ENCODE measurements around the gene SUSD6.
"Not testable (repeated sequence)": the region's sequence is repeated elsewhere in the genome, so short reads cannot be mapped to it uniquely, and the experiment has no call there.

SUSD6 gene

DNA sequence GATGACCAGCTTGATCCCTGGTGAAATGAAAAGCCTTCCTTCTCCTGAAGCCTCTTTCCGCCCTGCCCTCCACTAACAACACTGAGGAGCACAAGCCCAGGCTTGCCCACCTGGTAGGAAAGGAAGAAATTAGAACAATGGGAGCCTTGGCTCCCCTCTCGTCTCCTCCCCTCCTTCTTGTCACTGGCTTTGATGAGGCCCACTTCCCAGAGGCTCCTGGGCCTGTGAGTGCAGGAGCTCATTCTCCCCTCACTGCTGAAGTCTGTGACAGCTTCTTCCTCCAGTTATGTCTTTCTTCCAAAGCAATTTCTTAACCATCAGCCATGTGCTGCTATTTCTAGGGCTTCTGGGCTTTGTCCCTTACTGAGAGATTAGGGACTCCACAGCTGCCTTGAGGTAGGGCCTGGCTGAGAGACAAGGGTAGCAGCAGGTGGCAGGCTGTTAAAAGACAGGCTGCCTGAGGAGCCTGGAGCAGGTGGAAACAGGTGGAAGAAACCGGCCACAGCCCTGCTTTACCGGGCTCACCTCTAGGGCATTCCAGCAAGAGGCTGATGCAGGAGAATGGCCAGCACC is 101.9 kb downstream of the SUSD6 start:
- DNase-seq (ENCODE audit: low spot score) = no peak

- DNase-seq (ENCODE audit: low spot score) = no peak
Observed at GRCh38 chr14:69713993-69714679, 102.7 kb downstream of the SUSD6 start.

DNA sequence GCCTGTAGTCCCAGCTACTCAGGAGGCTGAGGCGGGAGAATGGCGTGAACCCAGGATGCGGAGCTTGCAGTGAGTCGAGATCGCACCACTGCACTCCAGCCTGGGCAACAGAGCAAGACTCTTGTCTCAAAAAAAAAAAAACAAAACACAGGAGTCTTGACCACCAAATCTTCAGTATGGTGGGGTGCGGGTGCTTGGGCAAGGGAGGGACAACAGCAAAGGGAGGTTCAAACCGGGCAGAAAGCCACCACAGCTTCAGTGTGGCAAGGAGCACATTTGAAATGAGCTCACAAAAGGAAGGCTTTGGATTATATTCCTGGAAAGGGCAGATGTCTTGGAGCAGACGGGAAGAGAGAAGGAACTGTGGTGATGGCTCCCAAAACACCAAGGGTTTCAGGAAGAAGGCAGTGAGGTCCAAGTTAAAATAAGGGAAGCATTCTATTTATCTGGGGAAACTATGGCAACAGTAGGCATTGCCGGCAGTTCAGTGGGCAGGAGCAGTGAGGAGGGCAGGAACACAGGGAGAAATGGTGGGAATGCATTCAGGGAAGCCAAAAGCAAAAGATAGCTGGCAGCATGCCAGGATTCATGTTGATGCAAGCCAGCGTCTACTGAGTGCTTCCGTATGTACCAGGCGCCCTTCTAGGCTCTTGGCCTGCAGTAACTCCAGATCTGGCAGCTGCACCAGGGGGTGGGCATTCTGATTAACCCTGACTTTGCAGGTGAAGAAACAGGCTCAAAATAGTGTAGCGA is 104.5 kb downstream of the SUSD6 start:
- no peak for DNase-seq (ENCODE audit: low spot score)

DNA sequence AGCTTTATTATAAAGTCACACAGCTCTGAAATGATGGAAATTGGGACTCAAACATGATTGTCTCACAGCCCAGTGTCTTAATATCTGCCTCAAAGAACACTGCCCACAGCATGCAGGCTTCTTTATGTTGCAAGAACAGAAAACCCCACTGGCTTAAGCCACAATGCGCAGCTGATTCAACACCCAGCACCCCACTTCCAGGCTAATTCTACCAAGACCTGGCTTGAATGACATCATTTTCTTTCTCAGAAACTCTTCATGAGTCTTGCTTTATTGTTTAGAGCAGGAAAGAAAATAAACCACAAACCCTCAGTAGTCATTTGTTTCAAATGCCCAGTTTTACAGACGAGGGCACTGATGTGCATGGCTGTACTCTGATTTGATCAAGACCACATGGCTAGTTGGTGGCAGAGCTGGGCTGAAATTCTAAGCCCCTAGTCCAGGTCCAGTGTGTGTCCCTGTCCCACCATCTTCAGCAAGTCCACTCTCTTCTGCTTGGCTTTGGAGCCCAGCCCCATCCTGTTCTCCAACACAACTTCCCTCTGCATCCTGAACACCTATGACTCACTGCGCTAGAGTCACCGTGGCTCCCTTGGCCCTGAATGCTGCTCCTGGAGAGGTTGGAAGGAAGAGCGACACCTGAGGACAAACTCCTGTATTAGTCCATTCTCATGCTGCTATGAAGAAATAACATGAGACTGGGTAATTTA is 105.2 kb downstream of the SUSD6 start:
- DNase-seq (ENCODE audit: low spot score) = no peak

DNA sequence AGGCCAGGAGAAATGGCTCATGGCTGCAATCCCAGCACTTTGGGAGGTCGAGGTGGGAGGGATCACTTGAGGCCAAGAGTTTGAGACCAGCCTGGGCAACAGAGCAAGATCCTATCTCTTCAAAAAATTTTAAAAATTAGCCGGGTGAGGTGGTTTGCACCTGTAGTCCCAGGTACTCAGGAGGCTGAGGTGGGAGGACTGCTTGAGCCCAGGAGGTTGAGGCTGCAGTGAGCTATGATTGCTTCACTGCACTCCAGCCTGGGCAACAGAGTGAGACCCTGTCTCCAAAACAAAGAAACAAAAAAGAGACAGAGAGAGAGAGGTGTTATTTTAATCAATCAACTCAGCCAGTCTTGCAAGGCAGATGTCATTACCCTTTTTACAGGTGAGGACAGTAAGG is 107.2 kb downstream of the SUSD6 start:
- not testable (repeated sequence) for DNase-seq (ENCODE audit: low spot score)

DNA sequence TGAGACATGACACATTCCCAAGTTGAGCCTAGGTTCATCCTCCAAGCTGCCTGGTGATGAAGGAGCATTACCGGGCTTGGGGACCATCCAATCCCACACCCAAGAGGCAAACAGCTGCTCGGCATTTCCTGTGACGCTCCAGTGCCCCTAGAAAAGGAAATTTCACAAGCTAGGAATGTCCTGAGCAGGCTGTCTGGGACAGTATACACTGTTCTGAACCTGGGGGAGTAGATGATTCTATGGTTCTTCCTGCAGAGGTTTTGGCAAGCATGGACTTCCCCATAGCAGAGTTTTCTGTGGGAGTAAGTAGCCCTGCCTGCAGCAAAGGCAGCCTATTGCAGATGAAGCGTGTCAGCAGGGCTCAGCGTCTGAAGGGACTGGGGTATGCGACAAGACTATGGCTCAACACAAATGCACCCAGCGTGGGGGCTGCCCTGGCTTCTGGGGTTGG is 108.1 kb downstream of the SUSD6 start:
- no peak for DNase-seq (ENCODE audit: low spot score)

DNA sequence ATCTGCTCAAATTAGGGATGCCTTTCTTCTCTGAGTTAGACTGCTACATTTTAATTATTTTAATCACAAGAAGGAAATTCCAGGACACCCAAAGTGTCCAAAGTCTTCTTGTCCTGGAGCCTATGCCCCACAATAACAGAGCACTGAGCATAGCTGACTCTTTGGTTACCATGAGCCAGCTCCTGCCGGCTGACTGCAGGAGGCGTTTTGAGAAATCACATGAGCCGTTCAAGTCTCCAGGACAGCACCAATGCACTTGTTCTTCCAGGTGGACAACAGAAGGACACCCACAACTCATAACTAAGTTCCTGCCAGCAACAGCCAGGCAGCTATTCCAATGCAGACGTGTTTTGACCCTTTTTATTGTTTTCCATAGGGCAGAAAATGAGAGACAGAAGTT is 109.5 kb downstream of the SUSD6 start:
- DNase-seq (ENCODE audit: low spot score) = no peak

- DNase-seq (ENCODE audit: low spot score) = peak; percentile 82
Observed at GRCh38 chr14:69726761-69727511, 115.5 kb downstream of the SUSD6 start.

DNA sequence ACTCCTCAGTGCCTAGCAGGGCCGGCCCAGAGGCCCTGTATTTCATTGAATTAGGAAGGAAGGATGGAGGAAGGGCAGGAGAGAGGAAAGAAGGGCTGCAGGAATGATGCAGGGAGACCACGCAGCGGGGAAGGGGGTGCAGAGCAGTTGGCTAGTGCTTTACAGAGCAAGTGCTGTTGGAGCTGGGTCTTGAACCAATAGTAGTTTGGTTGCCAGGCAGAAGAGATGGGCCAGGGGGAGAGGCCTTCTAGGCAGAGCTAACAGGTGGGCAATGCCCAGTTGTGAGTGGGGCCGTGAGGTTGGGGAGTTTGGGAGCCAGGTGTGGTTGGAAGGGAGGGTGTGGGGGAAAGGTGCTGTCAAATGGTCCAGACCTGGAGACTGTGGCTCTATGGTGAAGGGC is 116.5 kb downstream of the SUSD6 start:
- DNase-seq (ENCODE audit: low spot score) = no peak

DNA sequence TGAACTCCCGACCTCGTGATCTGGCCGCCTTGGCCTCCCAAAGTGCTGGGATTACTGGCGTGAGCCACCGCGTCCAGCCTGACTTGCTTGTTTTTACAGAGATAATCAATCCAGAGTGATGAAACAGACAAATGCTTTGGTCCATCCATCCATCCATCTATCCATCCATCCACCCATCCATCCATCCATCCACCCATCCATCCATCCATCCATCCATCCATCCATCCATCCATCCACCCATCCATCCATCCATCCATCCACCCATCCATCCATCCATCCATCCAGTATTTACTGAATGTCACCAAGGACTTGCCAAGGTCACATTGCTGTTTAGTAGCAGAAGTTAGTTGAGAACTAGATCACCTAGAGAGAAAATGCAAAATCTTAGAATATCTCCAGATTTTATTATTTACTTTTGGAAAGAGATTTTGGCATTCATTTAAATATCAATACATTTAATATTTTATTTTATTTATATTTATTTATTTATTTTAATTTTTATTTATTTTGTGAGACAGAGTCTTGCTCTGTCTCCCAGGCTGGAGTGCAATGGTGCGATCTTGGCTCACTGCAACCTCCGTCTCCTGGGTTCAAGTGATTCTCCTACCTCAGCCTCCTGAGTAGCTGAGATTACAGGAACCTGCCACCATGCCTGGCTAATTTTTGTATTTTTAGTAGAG is 120.7 kb downstream of the SUSD6 start:
- not testable (repeated sequence) for DNase-seq (ENCODE audit: low spot score)

- not testable (repeated sequence) for DNase-seq (ENCODE audit: low spot score)
Observed at GRCh38 chr14:69736405-69736804, 125.0 kb downstream of the SUSD6 start.

- DNase-seq (ENCODE audit: low spot score) = no peak
Observed at GRCh38 chr14:69741055-69741454, 129.7 kb downstream of the SUSD6 start.

DNA sequence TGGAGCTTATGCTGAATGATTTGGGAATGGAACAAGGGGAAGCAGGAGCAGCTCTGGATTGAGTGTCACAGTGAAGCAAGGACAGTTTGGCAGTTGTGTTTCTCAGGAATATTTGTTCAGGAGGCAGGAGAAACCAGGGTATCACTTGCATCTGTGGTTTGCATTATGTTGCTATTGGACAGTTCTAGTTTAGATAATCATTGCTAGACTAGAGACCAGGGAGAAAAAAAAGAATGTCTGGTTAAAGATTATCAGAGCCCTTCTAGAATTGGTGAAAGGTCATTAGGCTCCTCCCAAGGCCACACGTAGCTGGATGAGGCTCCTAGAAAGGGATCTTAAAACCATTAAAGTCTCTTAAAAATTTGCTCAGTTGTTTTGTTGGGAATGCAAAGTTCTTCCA is 138.6 kb downstream of the SUSD6 start:
- peak; percentile 30 for DNase-seq (ENCODE audit: low spot score)

DNA sequence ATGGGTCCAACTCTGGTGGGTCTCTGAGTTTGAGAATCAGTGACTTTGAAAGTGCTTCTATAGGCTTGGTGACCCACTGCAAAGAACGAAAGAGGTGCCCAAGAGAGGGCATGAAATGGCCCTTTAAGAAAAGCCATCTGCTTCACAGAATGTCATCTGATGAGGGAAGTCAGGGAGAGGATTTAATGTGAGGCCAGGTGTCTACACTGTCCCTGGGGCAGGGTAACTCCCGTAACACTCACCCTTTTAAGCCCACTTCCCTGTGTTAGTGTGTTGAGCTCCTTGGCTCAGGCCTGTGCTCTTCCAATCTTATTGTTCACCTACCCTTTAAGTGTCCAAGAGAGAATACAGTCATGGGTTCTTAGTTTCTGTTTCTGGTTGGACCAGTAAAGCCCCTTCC is 139.1 kb downstream of the SUSD6 start:
- DNase-seq (ENCODE audit: low spot score) = no peak

DNA sequence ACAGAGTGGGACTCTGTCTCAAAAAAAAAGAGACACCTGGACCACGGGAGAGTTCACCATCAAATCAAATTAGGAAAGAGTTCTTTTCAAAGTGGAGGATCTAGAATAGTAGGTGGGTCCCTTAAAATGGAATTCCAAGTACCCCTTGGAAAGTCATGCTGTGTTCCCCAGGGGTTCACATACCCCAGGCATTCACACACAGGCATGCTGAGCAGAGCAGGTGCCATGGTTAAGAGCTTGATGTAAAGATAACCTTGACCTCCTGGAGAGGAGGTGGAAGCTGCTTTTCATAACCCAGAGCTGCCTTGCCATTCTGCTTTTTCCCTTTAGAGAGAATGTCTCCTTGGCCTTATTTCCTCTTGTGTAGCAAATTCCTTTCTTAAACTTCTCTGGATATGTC is 141.4 kb downstream of the SUSD6 start:
- DNase-seq (ENCODE audit: low spot score) = no peak

DNA sequence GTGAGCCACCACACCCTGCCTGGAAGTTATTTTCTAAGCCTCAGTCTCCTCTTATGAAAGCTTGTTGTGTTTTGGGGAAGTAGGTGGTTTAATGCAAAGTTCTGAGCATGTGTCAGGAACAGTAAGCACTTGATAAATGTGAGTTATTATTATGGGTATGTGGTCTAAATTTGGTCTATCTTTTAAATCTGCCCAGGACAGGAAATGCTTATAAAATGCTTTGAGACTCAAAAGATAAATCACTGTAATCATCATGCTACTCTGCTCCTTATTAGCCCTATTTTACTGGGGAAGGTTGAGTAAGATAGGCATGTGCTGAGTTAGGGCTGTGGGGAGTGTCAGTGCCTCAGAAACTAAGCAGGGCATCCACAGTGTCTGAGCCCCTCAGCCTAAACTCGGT is 142.5 kb downstream of the SUSD6 start:
- DNase-seq (ENCODE audit: low spot score) = no peak

DNA sequence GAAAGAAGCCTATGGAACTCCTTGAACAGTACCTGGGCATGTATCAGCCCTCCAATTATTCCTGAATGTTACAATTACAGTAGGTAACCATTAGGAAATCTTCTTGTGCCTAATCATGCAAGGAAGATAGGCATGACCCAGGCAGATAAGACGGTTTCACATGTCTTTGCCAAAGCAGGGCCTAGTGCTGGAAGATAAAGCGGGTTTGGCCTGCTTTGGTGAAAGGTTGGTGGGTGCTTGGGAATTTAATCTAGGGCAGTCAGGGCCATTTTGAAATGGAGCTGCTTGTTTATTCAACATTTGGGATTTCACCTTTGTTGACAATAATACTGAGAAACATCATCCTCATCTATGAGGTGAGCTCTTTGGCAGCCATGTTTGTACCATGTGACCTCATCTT is 143.1 kb downstream of the SUSD6 start:
- no peak for DNase-seq (ENCODE audit: low spot score)

GRCh38 chr14:69755296-69755695 is 143.9 kb downstream of the SUSD6 start:
- DNase-seq (ENCODE audit: low spot score) = no peak

DNA sequence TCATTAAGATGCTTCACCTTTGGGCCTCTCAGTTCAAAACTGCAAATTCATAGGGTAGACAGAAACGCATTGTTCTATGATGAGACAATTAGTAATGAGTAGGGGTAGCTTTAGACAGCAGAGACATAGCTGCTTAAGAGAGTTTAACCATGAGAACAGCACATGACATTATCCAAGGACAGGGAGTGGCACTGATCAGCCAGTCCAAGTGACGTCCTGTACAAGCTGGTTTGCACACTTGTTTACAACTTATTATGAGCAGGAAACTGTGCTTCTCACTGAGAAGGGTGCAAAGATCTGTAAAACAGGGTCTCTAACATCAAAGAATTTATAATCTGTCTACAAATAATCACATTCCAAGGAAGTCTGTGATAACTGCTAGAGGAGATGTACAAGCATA is 144.4 kb downstream of the SUSD6 start:
- no peak for DNase-seq (ENCODE audit: low spot score)

- no peak for DNase-seq (ENCODE audit: low spot score)
Observed at GRCh38 chr14:69756298-69756697, 144.9 kb downstream of the SUSD6 start.

GRCh38 chr14:69760810-69761209 is 149.4 kb downstream of the SUSD6 start:
- DNase-seq (ENCODE audit: low spot score) = no peak
